ENCODE measurements around the gene MATCAP1. TPM values are rescaled to one million over a fixed set of nuclear protein-coding genes. Genes with fewer than 3 reads are reported as not detected.

Gene MATCAP1
- total RNA-seq, 5 donors from 2014 or later (not counting 1 experiment from before 2014, with no cell fraction given): 11.3 to 16.5 (median 14.8) TPM

GRCh38 chr16:67170949-67171649 is 12.7 kb downstream of the MATCAP1 start:
- H3K27ac Mint-ChIP-seq: peak overlapping the region in 1 of 2 donors; percentile 48
- ATAC-seq (replicated peaks in 1 of 4) (no peak), DNase-seq (no peak)
- H3K27me3 Mint-ChIP-seq: peaks cover 52 to 69% of the 10 kb centered on the region in 2 donors
- Histone ChIP-seq H3K9me3 (no peaks in the 10 kb centered on the region), H3K27ac (ENCODE audit: low read length) (no peak overlapping the region), H3K4me3 (ENCODE audit: control insufficient read depth in 1 of 2, extremely low read depth in 1 of 2, low read length in 1 of 2) (no peak overlapping the region), H3K27me3 (replicated peaks in 1 of 2; ENCODE audit: control insufficient read depth in 2 of 2, extremely low read depth in 1 of 2, insufficient read depth in 2 of 2, low read length in 1 of 2) (peaks cover 19 to 93% of the 10 kb centered on the region in 2 experiments), H3K36me3 (ENCODE audit: control insufficient read depth in 2 of 2, extremely low read depth in 1 of 2, insufficient read depth in 1 of 2, low read length in 1 of 2) (no peaks in the 10 kb centered on the region), H3K4me1 (ENCODE audit: control insufficient read depth in 1 of 2, extremely low read depth in 1 of 2, insufficient read depth in 2 of 2, low read length in 2 of 2) (peaks cover 3 to 52% of the 10 kb centered on the region in 2 experiments)
- peak overlapping the region in 1 of 3 donors; percentile 7 for H3K4me3 Mint-ChIP-seq
- no peaks in the 10 kb centered on the region for H3K36me3 Mint-ChIP-seq
- CTCF ChIA-PET: no interaction called here
- H3K4me1 Mint-ChIP-seq: peaks cover 25 to 49% (median 25%) of the 10 kb centered on the region in 3 donors
- whole genome bisulfite sequencing (ENCODE audit: insufficient coverage): 84% methylated on average over 8 of the region's 14 CpGs
- no peaks in the 10 kb centered on the region for H3K9me3 Mint-ChIP-seq
- POLR2A ChIA-PET: no interaction called here

- ChIA-PET POLR2A (no interaction called here), CTCF (interaction anchor here in 1 of 2 donors (0.6 kb wide), 1 partner anchor 226 kb away, joined by 3 read pairs; no protein-coding TSS in a partner anchor)
- H3K27ac Mint-ChIP-seq: peak within 1 kb of the TSS in 1 of 2 donors; percentile 48
- peaks cover 52 to 73% of the 10 kb centered on the region in 2 donors for H3K27me3 Mint-ChIP-seq
- peaks cover 3 to 55% of the 10 kb centered on the region in 2 experiments for H3K4me1 ChIP-seq (ENCODE audit: control insufficient read depth in 1 of 2, extremely low read depth in 1 of 2, insufficient read depth in 2 of 2, low read length in 2 of 2)
- H3K36me3 ChIP-seq (ENCODE audit: control insufficient read depth in 2 of 2, extremely low read depth in 1 of 2, insufficient read depth in 1 of 2, low read length in 1 of 2): no peaks in the 10 kb centered on the region
- H3K4me3 Mint-ChIP-seq: peak within 1 kb of the TSS; percentile 41 to 75 (median 57)
- H3K27ac ChIP-seq (ENCODE audit: low read length): no peak within 1 kb of the TSS
- no peaks in the 10 kb centered on the region for H3K36me3 Mint-ChIP-seq
- H3K27me3 ChIP-seq (replicated peaks in 1 of 2; ENCODE audit: control insufficient read depth in 2 of 2, extremely low read depth in 1 of 2, insufficient read depth in 2 of 2, low read length in 1 of 2): peaks cover 17 to 96% of the 10 kb centered on the region in 2 experiments
- H3K4me3 ChIP-seq (ENCODE audit: control insufficient read depth in 1 of 2, extremely low read depth in 1 of 2, low read length in 1 of 2): peak within 1 kb of the TSS; percentile 23 to 24
- H3K4me1 Mint-ChIP-seq: peaks cover 24 to 51% (median 25%) of the 10 kb centered on the region in 3 donors
- DNase-seq (no peak), ATAC-seq (replicated peaks in 1 of 4) (no peak)
- H3K9me3 Mint-ChIP-seq: no peaks in the 10 kb centered on the region
- WGBS (ENCODE audit: insufficient coverage): 6% methylated on average over 27 of the region's 50 CpGs
- no peaks in the 10 kb centered on the region for H3K9me3 ChIP-seq
Measured at GRCh38 chr16:67170168-67170948, 13.4 kb downstream of the MATCAP1 start, which contains the start of gene NOL3. Gene NOL3, plus strand, starts transcription at chr16:67170538.

DNA sequence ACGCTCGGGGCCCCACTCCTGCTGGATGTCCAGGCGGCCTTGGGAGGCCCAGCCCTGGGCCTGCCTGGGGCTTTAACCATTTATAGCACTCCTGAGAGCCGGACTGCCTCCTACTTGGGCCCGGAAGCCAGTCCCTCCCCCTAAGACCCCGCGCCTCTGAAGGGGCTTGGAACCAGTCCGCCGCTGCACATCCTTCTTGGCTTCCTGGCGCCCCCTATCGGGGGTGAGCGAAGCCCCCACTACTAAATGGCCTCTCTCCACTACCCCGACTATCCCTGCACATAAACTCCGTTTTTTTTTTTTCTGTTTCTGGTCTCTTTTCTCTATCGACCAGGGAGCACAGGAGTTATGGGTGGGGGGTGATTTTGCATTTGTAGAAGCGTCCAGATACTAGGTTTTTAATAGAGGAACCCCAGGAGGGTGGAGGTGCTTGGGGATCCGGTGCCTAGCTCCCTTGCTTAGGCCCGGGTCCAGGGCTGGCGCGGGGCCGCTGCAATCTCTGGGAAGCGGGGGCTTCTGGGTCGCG is 14.1 kb downstream of the MATCAP1 start:
- 11% methylated on average over 18 of the region's 24 CpGs for WGBS (ENCODE audit: insufficient coverage)
- H3K36me3 Mint-ChIP-seq: no peaks in the 10 kb centered on the region
- H3K27ac Mint-ChIP-seq: no peak overlapping the region
- ChIA-PET POLR2A (no interaction called here), CTCF (interaction anchor here in 1 of 2 donors (0.6 kb wide), 1 partner anchor 226 kb away, joined by 3 read pairs; no protein-coding TSS in a partner anchor)
- peaks cover 52 to 77% of the 10 kb centered on the region in 2 donors for H3K27me3 Mint-ChIP-seq
- Histone ChIP-seq H3K36me3 (ENCODE audit: control insufficient read depth in 2 of 2, extremely low read depth in 1 of 2, insufficient read depth in 1 of 2, low read length in 1 of 2) (no peaks in the 10 kb centered on the region), H3K27ac (ENCODE audit: low read length) (no peak overlapping the region), H3K4me1 (ENCODE audit: control insufficient read depth in 1 of 2, extremely low read depth in 1 of 2, insufficient read depth in 2 of 2, low read length in 2 of 2) (peaks cover 3 to 56% of the 10 kb centered on the region in 2 experiments), H3K27me3 (replicated peaks in 1 of 2; ENCODE audit: control insufficient read depth in 2 of 2, extremely low read depth in 1 of 2, insufficient read depth in 2 of 2, low read length in 1 of 2) (peaks cover 12 to 96% of the 10 kb centered on the region in 2 experiments), H3K9me3 (no peaks in the 10 kb centered on the region), H3K4me3 (ENCODE audit: control insufficient read depth in 1 of 2, extremely low read depth in 1 of 2, low read length in 1 of 2) (peak overlapping the region; percentile 23 to 24)
- DNase-seq: peak in 4 of 35 experiments; percentile 38 to 56 (median 40)
- peak overlapping the region; percentile 41 to 75 (median 57) for H3K4me3 Mint-ChIP-seq
- H3K9me3 Mint-ChIP-seq: no peaks in the 10 kb centered on the region
- H3K4me1 Mint-ChIP-seq: peaks cover 26 to 52% (median 31%) of the 10 kb centered on the region in 3 donors
- ATAC-seq (replicated peaks in 1 of 4): no peak

- Histone ChIP-seq H3K9me3 (no peaks in the 10 kb centered on the region), H3K4me1 (ENCODE audit: control insufficient read depth in 1 of 2, extremely low read depth in 1 of 2, insufficient read depth in 2 of 2, low read length in 2 of 2) (peaks cover 6 to 56% of the 10 kb centered on the region in 2 experiments), H3K36me3 (ENCODE audit: control insufficient read depth in 2 of 2, extremely low read depth in 1 of 2, insufficient read depth in 1 of 2, low read length in 1 of 2) (no peaks in the 10 kb centered on the region), H3K27me3 (replicated peaks in 1 of 2; ENCODE audit: control insufficient read depth in 2 of 2, extremely low read depth in 1 of 2, insufficient read depth in 2 of 2, low read length in 1 of 2) (peaks cover 12 to 96% of the 10 kb centered on the region in 2 experiments), H3K27ac (ENCODE audit: low read length) (no peak overlapping the region), H3K4me3 (ENCODE audit: control insufficient read depth in 1 of 2, extremely low read depth in 1 of 2, low read length in 1 of 2) (no peak overlapping the region)
- CTCF ChIA-PET: interaction anchor here (0.7 kb wide), 2 partner anchors 8 to 41 kb away, joined by 3 read pairs; no protein-coding TSS in a partner anchor
- Mint-ChIP-seq H3K4me3 (no peak overlapping the region), H3K27ac (no peak overlapping the region), H3K4me1 (peaks cover 29 to 54% (median 30%) of the 10 kb centered on the region in 3 donors), H3K36me3 (no peaks in the 10 kb centered on the region), H3K9me3 (no peaks in the 10 kb centered on the region), H3K27me3 (peaks cover 52 to 81% of the 10 kb centered on the region in 2 donors)
- 50% methylated on average over 8 of the region's 9 CpGs for WGBS (ENCODE audit: insufficient coverage)
- ATAC-seq (replicated peaks in 1 of 4) (no peak), DNase-seq (no peak)
- POLR2A ChIA-PET: no interaction called here
Measured at GRCh38 chr16:67169011-67169451, 14.7 kb downstream of the MATCAP1 start.

GRCh38 chr16:67167588-67167987 is 16.2 kb downstream of the MATCAP1 start:
- Mint-ChIP-seq H3K27me3 (peaks cover 43 to 74% of the 10 kb centered on the region in 2 donors), H3K36me3 (no peaks in the 10 kb centered on the region), H3K4me3 (no peak overlapping the region), H3K4me1 (peaks cover 19 to 50% (median 20%) of the 10 kb centered on the region in 3 donors), H3K9me3 (no peaks in the 10 kb centered on the region), H3K27ac (no peak overlapping the region)
- POLR2A ChIA-PET: no interaction called here
- no peaks in the 10 kb centered on the region for H3K36me3 ChIP-seq (ENCODE audit: control insufficient read depth in 2 of 2, extremely low read depth in 1 of 2, insufficient read depth in 1 of 2, low read length in 1 of 2)
- CTCF ChIA-PET: interaction anchor here in 1 of 2 donors (0.6 kb wide), 1 partner anchor 10 kb away, joined by 3 read pairs; no protein-coding TSS in a partner anchor
- H3K4me1 ChIP-seq (ENCODE audit: control insufficient read depth in 1 of 2, extremely low read depth in 1 of 2, insufficient read depth in 2 of 2, low read length in 2 of 2): peaks cover 10 to 57% of the 10 kb centered on the region in 2 experiments
- 95% methylated on average over 6 of the region's 7 CpGs for WGBS (ENCODE audit: insufficient coverage)
- no peak overlapping the region for H3K27ac ChIP-seq (ENCODE audit: low read length)
- no peak overlapping the region for H3K4me3 ChIP-seq (ENCODE audit: control insufficient read depth in 1 of 2, extremely low read depth in 1 of 2, low read length in 1 of 2)
- ATAC-seq (replicated peaks in 1 of 4) (no peak), DNase-seq (no peak)
- peaks cover 9 to 95% of the 10 kb centered on the region in 2 experiments for H3K27me3 ChIP-seq (replicated peaks in 1 of 2; ENCODE audit: control insufficient read depth in 2 of 2, extremely low read depth in 1 of 2, insufficient read depth in 2 of 2, low read length in 1 of 2)
- H3K9me3 ChIP-seq: no peaks in the 10 kb centered on the region

All from T-cell (primary cell).